Astrocyte of the hippocampus (primary cell): ENCODE measurements around the gene GPR137B.

Experiments
- DNase-seq: peaks from one replicate; pipeline ENCODE4 v3.0.0; 2011; ENCODE audit warnings: low read depth, low spot score

The GPR137B gene

DNA sequence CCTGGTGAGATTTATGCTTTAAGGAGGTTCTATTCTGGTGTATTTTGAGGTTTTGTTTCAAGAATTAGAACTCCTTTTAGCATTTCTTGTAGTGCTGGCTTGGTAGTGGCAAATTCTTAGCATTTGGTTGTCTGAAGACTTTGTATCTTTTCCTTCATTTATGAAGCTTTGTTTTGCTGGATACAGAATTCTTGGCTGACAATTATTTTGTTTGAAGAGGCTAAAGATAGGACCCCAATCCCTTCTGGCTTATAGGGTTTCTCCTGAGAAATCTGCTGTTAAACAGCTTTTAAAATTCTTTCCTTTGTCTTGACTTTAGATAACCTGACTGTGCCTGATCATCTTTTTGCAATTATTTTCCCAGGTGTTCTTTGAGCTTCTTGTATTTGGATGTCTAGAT, 58.6 kb downstream of the GPR137B start:
- no peak for DNase-seq

- DNase-seq = no peak
Observed at GRCh38 chr1:236201786-236202185, 59.4 kb downstream of the GPR137B start.

DNA sequence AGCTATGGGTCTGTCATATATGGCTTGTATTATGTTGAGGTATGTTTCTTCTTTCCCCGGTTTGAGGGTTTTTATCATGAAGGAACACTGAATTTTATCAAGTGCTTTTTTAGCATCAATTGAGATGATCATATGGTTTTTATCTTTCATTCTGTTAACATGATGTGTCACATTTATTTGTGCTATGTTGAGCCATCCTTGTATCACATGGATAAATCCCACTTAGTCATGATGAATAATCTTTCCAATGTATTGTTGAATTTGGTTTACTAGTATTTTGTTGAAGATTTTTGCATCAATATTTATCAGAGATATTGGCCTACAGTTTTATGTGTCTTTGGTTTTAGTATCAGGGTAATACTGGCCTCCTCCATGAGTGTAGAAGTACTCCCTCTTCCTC, 61.7 kb downstream of the GPR137B start:
- no peak for DNase-seq

DNA sequence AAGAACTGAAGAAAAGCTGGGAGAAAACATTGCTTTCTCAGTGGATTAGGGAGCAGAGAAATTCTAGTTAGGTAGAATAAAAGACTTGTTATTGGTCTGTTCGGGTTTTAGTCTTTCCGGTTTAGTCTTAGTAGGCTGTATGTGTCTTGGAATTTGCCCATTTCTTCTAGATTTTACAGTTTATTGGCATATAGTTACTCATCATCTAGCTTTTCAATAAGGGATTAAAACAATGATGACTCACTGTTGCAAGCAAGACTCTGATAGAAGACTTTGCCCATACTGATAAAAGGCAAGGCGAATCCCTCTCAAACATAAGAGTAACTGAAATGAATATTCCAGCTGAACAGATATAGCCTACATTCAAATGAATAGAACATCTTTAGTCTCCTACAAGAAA, 62.3 kb downstream of the GPR137B start:
- DNase-seq = no peak

DNA sequence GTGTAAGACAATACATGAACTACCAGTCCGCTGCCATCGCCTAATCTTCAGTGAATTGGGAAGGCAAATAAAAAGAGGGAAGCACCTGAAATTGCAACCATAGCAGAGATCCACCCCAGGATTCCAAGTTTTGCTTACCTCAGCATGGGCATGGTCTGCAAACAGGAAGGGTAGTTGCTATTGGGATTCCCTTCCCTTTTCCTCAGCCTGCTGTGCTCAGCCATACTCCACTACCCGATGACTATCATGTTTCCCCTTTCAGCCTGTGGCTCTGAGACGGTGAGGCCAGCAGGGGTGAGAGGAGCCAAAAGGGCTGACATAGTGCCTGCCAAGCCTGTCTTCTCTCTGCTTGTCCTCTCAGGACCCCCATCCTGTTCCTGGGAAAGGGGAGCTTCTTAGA, 64.2 kb downstream of the GPR137B start:
- DNase-seq = peak; percentile 2

GRCh38 chr1:236207121-236207520, 64.8 kb downstream of the GPR137B start:
- DNase-seq = no peak

DNA sequence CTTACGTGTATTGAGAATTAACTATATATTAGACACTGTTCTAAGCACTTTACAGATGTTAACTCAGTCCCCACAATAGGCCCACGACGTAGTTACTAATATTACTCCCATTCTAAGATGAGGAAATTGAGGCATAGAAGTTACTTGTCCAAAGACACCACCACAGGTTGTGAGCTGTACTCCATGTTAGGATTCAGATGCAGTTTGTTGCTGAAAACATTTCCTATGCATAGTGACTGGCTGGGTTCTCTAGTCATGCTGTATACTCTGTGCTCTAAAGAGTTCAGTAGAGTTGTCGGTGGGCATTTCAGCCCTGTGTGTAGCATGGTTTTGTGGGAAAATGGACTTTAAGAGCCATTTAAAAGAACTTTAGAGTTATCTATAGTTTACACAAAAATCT, 65.2 kb downstream of the GPR137B start:
- no peak for DNase-seq

- DNase-seq = no peak
Observed at GRCh38 chr1:236209185-236209584, 66.8 kb downstream of the GPR137B start.

DNA sequence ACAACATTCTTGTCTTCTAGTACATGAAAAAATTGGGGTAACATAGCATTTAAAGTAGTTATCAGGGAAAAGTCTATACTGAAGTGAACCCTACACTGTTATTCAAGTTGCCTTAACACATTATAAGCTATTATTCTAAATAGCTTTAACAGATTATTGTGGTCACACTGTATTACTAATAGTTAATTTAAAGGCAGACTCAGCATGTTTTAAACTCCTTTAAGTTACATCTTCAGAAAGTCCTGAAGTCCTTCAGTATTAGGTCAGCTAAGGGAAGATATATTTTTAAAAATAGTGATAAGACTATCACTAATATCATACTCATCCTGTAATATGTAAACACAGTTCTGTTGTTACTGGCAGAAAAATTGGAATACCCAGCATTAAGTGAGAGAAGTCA, 67.4 kb downstream of the GPR137B start:
- DNase-seq = no peak

DNA sequence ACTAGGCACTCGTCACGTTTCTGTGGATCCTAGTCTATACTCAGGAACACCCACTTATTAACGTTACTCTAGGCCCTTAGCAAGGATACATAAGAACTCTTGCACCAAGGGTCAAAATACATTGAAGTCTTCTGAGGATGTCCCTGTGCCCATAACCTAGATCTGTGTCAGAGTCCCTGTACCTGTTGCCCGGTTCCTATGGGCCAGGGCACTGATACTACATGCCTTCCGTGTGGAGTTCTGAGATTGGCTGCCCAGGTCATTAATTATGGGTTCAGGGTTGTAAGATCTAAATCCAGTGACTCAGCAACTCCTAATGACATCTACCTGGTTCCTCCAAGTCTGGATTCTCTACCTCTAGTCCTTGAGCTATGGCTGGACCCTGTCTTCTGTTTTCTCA, 69.5 kb downstream of the GPR137B start:
- no peak for DNase-seq

DNA sequence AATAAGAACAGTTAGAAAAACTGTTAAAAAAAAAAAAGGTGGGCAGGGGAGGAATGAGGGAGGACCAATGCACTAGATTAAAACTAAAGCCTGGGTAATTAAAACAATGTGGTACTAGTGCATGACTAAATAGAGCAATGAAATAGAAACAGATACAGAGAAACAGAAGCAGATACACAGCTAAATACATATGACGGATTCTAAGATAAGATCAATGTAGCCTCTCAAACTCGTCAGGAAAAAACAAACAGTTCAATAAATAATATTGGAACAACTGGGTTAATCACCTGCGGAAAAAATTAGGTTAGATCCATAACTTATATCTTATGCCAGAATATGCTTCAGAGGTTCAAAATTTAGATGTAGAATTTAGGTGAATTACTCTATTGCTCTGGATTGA, 71.2 kb downstream of the GPR137B start:
- DNase-seq = no peak

DNA sequence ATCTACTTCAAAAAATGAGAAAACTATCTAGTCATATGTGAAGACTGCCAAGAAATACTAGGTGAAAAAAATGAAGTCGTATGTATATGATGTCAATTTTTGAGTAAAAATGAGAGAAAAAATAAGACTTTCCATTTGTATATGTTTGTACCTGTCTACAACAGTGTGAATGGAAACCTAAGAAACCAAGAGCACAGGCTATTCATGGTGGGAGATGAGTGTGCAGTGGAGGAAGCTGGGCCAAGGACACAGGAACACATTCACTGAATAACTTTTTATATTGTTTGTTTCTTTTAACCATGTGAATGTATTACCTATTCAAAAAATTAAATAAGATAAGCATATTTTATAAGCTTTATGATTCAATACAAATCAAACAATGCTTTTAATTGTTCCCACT, 72.4 kb downstream of the GPR137B start:
- DNase-seq = no peak

DNA sequence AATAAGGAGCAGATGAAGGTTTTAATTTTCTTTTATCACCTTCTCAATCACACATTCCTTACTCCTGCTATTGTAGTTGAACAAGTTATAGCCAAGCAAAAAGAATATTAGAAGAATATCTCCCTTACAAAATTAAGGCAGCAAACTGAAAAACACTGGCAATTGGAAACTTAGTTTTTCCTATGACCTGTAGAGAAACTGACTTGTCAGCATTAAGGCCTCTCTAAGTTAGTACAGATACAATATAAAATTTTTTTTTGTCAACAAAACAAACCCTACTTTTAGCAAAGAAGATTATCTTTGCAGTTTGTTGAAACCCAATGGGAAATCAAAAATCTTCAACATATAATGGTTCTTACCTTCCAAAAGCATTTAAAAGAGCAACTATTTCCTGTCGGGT, 78.1 kb downstream of the GPR137B start:
- no peak for DNase-seq

DNA sequence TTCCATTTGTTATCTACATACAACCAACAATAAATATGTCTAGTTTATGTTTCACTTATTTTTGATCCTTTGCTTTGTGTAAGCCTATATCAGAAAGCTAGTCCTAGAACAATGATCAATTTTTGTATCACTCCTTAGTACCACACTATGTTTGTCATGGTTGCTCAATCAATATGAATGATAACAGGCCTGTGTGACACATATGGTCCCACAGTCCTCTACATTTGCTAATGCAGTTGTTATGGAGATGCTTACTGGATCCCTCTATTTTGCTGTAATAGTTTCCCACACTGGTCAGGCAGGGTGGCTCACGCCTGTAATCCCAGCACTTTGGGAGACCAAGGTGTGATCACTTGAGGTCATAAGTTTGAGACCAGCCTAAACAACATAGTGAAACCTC, 80.3 kb downstream of the GPR137B start:
- DNase-seq = no peak

DNA sequence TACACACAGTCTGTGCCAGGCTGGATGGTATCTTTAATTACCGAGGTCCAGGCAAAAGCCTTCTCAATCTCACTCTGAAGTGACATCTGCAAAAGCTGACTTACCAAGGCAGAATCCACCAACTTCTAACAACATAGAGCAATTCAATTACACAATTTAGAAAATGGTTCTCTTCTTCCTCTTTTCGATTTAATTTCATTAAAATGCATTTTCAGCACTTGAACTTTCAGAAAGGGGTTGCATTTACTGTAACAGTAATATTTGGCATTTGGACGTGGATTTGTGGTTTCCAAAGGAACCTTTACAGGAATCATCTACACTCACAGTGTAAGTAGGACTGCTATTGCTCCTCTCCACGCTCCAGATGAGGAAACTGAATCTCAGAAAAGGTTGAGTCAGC, 86.1 kb downstream of the GPR137B start:
- no peak for DNase-seq

- DNase-seq = no peak
Observed at GRCh38 chr1:236235116-236235515, 92.8 kb downstream of the GPR137B start.

- no peak for DNase-seq
Observed at GRCh38 chr1:236239092-236239585, 96.8 kb downstream of the GPR137B start.

DNA sequence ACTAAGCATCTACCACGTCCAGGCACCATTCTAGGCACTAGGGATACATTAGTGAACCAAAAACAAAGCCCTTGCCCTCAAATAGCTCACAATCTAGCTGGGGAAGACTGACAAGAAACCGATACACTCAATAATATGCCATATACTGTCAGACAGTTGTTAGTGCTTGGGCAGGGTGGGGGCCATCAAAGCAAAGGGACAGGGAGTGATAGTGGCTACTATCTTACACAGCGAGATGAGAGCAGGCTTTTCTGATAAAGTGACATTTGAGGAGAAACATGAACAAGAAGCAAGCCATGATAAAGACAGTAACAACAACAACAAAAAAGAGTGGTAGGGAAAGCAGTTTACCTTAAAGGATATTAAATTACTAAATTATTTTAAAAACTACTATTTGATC, 98.3 kb downstream of the GPR137B start:
- DNase-seq = no peak

DNA sequence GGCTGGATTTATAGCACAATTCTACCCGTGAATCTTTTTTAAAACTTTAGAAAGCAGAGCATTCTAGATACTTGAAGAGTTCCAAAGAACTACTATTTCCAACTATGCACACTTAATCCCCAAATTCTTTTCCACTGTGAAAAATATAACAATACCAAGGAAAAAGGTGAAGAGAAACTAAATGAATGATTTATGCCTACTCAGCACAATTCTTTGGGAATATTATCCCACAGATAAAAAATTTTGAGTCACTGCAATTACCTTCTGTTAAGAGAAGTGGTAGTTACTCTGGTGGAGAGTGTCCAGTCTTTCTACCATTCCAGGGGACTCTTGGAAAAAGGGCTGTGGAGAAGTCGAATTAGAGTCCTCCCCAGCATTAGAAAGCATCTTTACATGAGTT, 100.2 kb downstream of the GPR137B start:
- no peak for DNase-seq

GRCh38 chr1:236247286-236247685, 104.9 kb downstream of the GPR137B start:
- no peak for DNase-seq

GRCh38 chr1:236251587-236251986, 109.2 kb downstream of the GPR137B start:
- DNase-seq = no peak

- DNase-seq = no peak
Observed at GRCh38 chr1:236253119-236253518, 110.8 kb downstream of the GPR137B start.

GRCh38 chr1:236253918-236254637, 111.7 kb downstream of the GPR137B start:
- DNase-seq = no peak

DNA sequence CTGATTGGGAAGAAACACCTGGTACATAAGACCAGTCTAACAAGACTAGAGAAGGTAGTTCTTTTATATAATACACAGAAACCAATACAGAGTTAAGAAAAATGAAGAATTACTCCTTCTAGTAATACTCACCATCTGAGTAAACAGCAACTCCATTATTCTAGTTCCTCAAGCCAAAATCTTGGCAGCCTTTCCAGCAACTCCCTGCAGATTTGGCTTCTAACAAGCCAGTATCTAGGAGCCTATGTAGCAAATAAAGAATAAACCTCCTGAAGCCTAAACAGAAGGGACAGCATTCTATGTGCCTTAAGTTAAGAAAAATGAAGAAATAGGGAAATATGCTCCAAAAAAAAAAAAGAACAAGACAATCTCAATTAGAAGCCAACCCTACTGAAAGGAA, 114.9 kb downstream of the GPR137B start:
- no peak for DNase-seq
